CD4-positive, alpha-beta T cell treated with Interleukin-2 at 100 ng/mL for 4 hours (primary cell): ENCODE results near the gene STEEP1.

Experiments
- DNase-seq: peaks from one replicate; pipeline ENCODE4 v3.0.0-alpha.2; 2020; ENCODE audit warnings: low spot score

STEEP1 gene

GRCh38 chrX:119488749-119489148, 76.5 kb downstream of the STEEP1 start:
- peak; percentile 44 for DNase-seq
